ENCODE measurements around the gene SMYD2.

- TF ChIP-seq CTCF (IDR thresholded peaks at IDR 0.05; ENCODE audit: extremely low read depth in 1 of 2, insufficient read depth in 1 of 2, low read depth in 1 of 2, low read length in 2 of 2) (no peak), POLR2AphosphoS5 (IDR thresholded peaks at IDR 0.05; ENCODE audit: insufficient read depth, low read depth, low read length) (no peak), FOS (IDR thresholded peaks at IDR 0.05; ENCODE audit: borderline replicate concordance, insufficient read depth, low read length) (no peak)
Measured at GRCh38 chr1:214276786-214277185, 4.2 kb upstream of the SMYD2 start.
